HG02852 (cell line): Measurements from ENCODE around the gene SOCS4.
A peak's percentile ranks its signal among the peaks of the same experiment; 100 is the strongest.
"Not testable (repeated sequence)": the region's sequence is repeated elsewhere in the genome, so short reads cannot be mapped to it uniquely, and the experiment has no call there.

Source experiments
- ATAC-seq: cut with Tn5 transposase; IDR thresholded peaks from one replicate; pipeline ENCODE4 v1.9.1; 2021; ENCODE audit warnings: mild to moderate bottlenecking, moderate library complexity; ENCODE audit not compliant: unreplicated experiment

SOCS4 gene

DNA sequence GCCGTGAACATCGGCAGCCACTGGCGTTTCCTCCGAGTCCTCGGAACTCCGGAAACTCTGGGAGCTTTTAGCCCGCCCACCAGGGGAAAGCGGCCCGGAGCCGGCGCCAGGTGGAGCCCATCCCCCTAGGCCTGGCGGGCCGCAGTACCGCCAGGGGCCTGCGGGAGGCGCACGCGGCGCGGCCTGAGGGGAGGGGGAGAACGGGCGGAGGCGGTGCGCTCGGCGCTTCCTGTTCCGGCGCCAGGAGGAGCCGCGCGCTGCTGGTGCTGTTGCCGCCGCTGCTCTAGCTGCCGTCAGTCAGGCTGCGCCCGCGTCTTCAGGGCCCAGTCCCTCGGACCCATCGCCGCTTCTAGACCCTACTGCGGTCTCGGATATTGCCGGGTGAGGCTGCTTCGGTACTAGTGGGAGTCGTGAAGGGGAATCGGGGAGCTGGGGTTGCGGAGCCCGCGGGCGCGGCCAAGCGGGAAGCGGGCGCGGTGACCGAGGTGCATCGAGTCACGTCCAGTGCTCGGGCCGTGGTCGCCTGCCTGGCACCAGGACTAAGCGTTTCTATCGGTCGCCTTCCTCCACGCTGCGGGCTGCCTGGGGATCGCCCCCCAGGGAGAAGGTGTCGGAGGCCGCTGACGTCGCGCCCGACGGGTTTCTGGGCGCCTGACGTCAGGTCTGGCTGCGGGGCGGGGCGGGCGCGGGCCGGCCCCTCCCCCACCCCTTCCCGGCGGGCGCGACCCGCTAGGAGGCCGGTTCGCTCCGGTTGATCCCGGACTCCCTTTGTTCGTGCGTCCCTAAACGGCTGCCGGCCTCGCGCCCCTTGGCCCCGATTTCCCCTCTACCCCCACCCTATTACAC lies 24.6 kb downstream of the SOCS4 start, which contains the start of gene MAPK1IP1L:
Gene MAPK1IP1L (plus strand): TSS at position 225 of the 846 bp plus-strand sequence. CDS start 10,037 bp downstream, outside the sequence.
- peak; percentile 84 for ATAC-seq

DNA sequence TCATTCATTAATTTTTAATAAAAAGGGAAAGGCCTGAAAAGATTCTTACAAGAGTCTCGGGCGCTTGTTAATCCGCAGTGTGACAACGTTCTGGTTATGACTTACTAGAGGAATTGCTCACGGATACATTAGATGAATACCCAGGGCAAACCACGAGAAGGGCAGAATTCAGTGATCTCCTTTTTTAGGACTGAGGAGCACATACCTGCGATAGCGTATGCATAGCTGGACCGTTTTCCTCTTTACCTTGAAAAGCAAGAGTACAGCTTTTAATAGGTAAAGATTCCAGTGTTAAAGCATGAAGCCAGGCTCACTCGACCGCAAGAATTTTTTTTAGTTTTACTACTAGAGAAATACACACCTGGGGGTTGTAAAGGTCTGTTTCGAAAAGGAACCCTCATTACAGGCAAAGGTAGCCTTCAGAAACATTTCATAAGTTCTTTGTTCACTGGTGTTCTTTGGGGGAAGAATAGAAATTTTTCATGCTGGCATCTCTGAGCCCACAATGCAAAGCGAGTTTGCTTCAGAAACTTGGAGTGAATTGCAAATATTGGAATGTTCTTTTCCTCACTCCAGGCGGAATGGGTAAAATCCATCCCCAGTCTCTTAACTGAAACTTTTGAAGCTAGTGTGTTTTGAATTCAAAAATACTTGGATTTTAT lies 25.4 kb downstream of the SOCS4 start:
- peak; percentile 15 for ATAC-seq

DNA sequence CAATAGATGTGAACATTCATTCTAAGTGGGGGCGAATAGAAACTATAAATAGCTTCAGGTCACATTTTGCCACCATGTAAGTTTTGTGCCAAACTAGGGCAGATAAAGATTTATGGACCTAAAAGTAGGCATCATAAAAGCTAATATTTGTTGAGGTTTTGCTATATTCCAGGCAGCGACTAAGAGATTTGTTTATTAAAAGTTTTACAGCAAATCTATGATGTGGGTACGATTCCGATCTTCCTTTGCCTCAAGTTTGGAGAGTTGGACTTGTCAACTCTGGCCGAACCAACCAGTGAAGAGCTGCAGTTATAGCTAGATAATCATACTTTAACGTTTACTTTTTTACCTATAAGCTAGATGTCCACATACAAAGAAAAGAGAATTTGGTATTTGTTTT lies 26.0 kb downstream of the SOCS4 start:
- no peak for ATAC-seq

DNA sequence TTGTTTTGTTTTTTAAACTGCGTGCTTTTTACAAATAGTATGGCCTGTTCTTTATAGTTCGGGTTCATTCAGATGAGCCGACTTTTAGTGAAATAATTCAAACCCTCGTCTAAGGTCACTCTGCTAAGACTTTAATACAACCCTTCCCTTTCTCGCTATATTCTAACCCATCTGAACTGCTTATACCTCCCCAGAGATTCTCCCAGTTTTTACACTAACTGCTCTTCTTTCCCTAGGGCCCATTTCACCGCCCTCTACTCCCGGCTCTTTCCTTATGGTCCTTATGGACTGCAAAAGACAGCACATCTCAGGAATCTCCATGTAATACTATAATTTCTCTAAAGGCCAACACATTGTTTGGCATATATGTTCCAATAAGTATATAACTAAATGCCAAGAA lies 26.5 kb downstream of the SOCS4 start:
- ATAC-seq = no peak

DNA sequence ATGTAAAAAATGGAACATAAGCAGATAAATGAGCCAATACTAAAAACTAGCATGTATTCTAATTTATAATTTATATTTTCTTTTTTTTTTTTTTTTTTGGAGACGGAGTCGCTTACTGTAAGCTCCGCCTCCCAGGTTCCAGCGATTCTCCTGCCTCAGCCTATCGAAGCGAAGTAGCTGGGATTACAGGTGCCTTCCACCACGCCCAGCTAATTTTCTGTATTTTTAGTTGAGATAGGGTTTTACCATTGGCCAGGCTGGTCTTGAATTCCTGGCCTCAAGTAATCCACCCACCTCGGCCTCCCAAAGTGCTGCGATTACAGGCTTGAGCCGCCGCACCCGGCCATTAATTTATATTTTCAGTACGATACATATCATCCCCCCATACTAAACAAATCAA lies 27.1 kb downstream of the SOCS4 start:
- no peak for ATAC-seq

DNA sequence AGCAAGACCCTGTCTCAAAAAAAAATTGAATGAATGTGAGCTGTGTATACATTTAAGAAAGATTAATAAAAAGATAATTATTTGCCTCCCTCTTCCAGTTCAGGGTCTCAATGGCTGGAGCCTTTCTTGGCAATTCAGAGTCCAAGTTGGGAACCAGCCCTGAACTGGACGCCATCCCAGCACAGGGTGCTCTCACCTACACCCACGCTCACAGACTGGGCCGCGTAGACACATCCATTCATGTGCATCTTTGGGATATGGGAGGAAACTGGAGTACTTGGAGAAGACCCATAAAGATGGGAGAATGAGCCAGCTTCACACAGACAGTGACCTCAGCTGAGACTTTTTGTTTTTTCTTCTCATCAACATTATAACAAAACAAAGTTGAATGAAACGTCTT lies 30.9 kb downstream of the SOCS4 start:
- no peak for ATAC-seq

DNA sequence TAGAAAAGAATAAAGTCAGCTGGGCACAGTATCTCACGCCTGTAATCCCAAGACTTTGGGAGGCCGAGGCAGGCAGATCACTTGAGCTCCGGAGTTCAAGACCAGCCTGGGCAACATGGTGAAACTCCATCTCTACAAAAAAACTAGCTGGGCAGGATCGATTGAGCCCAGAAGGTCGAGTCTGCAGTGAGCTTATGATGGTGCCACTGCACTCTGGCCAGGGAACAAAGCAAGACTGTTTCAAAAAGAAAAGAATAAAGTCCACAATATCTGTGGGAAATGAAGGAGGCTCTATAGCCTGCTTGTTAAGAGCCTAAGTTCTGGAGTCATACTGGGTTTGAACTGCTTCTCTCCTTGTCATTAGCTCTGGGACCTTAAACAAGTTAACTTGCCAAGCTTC lies 32.3 kb downstream of the SOCS4 start:
- no peak for ATAC-seq

DNA sequence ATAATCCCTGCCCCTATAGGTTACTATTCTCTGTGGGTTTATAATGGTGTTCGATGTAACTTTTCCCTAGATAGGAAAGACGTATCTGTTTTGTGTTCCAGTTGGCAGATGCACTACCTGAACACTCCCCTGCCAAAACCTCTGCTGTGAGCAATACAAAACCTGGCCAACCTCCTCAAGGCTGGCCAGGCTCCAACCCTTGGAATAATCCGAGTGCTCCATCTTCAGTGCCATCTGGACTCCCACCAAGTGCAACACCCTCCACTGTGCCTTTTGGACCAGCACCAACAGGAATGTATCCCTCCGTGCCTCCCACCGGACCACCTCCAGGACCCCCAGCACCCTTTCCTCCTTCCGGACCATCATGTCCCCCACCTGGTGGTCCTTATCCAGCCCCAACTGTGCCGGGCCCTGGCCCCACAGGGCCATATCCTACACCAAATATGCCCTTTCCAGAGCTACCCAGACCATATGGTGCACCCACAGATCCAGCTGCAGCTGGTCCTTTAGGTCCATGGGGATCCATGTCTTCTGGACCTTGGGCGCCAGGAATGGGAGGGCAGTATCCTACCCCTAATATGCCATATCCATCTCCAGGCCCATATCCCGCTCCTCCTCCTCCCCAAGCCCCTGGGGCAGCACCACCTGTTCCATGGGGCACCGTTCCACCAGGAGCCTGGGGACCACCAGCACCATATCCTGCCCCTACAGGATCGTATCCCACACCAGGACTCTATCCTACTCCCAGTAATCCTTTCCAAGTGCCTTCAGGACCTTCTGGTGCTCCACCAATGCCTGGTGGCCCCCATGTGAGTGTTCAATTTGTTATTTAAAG lies 35.7 kb downstream of the SOCS4 start:
- ATAC-seq = no peak

DNA sequence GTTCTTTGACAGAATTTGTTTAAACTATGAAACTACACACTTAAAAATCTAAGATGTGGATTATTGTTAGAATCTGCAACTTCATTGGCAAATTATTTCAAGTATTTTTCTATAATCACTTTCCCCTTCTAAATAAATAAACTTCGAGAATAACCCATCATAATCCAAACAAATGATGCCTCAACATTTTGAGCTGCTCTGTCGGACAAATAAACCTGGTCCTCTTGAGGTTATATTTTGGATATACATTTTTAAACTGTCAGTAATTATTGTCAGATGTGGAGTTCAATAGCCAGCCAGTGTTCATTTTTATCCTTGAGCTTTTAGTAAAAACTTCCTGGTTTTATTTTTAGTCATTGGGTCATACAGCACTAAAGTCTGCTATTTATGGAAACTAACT lies 37.9 kb downstream of the SOCS4 start:
- ATAC-seq = not testable (repeated sequence)

DNA sequence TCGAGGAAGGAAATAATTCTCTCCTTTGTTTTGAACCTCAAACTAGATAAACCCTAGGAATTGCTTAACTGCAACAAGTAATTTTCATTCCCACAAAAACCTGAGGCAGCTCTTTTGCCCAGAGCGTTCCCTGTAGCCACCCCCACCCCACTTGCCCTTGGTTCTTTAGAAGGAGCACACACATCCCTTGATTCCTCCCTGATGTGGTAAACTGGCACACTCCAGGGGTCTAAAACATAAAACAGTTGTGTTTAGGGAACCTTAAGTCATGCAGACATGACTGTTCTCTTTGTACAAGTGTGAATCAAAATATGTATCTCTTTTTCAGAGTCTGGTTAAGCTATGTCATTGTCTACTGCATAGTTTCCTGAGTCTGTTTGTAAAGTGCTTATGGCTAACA lies 38.4 kb downstream of the SOCS4 start:
- ATAC-seq = no peak

DNA sequence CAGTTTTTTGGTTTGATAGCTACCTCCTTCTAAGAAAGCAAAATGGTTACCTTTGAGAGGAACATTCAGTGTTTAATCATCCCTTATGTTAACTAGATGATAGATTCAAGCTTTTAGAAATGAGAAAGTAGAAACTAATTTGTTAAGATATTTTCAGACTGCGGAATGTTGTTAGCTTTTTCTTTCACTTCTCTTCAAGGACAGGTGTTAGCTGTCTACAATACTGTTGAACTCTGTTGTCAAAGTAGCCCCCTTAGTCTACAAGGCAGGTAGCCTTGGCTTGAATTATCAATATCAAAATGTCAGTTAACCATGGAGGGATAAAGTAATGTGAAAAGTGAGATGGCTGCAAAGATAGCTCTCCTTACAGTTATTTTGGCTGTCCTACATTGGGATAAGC lies 39.2 kb downstream of the SOCS4 start:
- no peak for ATAC-seq

DNA sequence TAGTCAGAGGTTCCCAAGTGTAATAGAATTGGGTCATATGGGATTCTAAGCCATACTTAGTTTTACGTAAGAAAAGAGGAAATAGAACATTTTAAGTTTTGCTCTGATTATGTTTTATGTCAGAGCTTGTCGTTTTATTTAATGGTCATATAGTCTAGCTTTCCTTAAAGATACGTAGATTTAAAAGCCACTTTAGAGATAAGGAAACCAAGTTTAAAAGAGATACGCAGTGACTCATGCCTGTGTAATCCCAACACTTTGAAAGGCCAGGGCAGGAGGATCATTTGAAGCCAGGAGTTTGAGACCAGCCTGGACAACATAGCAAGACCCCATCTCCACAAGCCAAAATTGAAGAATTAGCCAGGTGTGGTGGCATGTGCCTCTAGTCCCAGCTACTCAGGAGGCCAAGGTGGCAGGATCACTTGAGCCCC lies 44.0 kb downstream of the SOCS4 start:
- ATAC-seq = no peak

DNA sequence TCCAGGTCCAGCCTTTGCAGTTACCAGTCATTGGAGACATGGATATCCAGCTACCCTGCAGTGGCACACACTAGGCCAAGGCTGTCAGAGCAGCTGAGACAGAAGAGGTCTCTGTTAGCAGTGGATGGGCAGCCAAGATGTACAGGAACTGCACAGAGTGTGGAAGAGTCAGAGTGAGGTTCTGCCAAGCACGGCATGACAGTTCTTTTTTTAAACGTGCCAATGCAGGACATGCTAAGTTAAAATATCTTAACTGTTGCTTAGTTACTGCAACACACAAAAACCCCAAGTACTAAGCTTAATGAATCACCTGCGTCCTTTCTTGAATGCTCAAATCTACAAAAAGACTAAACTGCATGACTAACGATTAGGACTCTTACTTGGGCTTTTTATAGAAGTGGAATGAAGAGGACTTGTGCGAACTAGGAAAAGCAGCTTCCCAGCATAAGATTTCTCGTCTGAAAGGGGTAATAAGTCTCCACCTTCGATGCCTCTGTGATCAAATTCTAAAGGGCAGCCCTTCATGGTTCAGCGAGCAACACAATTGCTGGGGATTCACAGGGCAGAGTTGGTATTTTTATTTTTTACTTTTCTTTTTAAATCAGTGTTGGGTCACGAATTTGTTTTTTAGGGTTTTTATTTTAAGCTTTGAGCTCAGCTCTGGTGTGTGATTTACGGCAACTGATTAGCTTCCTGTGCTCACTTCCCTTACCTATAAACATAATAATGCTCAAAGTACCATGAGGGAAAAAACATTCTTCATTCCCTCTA lies 45.0 kb downstream of the SOCS4 start:
- peak; percentile 36 for ATAC-seq

DNA sequence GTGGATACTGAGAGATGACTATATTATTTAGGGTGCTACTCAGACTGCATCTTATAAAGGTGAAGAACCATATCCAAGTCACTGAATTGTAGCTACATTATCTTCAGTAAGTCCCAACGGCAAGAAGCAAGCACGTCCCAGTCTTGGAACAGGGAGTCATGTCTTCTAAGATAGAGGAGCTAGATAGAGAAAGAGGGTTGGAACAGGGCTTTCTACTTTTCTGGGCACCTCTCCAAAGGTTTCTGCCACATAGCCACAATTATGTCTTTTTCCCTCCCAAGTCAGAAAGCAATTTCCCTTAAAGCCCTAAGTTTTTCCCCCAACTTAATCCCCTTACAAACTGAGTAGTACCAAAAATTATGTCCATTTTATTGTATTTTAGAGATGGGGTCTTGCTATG lies 46.8 kb downstream of the SOCS4 start:
- ATAC-seq = no peak

DNA sequence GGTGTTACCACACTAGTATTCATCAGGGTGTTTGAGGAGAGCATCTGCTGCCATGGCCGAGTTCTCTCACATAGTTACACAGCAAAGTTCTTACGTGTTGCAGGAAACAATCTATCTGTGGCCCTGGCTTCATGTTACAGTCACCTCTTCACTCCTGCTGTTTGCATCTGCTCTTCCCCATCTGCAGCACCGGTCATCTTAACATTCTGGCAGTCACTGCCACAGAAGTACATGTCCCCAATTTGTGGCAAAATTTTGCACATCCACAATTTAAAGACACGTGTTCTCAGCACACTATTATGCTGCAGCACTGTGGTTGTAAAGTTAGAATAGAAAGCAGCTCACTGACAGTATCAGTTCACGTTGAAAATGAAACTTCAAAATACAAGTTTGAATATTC lies 47.6 kb downstream of the SOCS4 start:
- ATAC-seq = peak; percentile 47

DNA sequence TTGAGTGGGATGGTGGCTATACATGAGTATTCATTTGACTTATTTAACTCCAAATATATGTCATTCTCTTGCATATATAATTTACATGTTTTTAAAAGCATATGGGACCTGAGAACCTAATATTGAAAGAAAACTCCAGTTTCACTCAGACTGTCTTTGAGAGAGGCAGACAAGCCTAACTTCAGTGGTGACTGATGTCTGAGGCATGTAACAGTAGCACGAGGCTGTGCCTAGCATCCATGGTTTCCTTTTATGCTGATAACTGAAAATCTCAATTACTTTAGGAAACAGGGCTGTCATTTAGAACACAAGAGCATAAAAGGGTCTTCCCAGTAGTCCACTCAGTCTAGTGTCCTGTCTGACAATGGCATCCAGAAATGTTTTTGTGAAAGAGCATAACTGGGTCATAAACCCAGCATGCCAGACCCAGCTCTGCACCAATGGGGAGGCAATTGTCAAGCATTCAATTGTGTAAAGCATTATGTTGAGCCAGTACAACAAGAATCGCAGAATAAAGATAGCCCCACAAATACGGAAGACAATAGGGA lies 48.7 kb downstream of the SOCS4 start:
- ATAC-seq = peak; percentile 31

DNA sequence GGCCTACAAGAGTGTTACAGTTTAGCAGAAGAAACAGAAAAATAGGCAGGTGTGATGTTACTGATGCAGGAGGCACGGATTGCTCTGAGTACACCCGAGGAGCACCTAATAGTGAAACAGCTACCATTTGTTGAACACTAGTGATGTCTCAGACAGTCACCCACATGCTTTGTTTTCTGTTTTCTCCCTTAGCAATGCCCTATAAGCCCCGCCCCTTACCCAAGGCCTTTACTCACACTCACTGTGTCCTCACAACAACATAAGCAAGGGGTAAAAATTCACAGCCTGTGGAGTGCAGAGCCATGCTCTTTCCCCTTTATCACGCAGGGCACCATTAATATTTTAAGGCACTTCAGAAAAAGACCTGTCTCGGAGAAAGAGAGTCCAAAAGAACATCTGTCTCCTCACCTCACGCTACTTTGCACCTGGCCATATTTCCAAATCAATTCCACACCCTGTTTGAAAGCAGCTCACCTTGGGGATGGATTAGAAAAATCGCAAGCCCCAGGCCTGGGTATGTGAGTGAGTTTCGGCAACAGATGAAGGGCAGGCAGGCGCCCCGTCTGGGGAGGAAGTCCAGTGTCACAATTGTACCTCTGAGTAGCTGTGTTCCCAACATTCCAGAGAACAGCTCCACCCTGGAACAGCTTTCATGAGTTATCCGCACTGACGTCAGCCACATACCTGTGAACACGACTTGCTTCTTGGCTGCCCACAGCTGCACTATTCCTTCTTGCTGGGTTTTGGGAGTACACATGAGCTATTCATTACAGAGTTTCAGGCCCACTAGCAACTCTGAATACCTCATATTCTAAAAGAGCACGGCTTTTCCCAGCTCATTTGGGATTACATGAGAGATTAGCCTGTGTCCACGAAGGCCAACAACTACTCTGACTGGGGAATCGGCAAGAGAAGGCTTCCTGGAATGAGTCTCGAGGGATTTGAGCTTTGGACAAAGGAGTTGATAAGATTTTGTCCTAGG lies 50.4 kb downstream of the SOCS4 start:
- ATAC-seq = no peak

DNA sequence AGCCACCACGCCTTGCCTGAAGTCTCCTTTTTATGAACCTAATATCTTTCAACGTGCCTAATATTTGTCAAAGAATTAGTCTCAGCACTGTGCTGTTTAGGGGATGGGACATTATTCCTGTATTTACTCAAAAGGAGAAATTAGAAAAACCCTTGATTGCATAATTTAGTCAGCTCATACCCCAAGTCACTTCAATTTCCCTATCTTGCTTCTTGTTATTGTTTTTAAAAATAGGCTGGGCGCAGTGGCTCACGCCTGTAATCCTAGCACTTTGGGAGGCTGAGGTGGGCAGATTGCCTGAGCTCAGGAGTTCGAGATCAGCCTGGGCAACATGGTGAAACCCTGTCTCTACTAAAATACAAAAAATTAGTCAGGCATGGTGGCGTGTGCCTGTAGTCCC lies 52.9 kb downstream of the SOCS4 start:
- ATAC-seq = not testable (repeated sequence)

DNA sequence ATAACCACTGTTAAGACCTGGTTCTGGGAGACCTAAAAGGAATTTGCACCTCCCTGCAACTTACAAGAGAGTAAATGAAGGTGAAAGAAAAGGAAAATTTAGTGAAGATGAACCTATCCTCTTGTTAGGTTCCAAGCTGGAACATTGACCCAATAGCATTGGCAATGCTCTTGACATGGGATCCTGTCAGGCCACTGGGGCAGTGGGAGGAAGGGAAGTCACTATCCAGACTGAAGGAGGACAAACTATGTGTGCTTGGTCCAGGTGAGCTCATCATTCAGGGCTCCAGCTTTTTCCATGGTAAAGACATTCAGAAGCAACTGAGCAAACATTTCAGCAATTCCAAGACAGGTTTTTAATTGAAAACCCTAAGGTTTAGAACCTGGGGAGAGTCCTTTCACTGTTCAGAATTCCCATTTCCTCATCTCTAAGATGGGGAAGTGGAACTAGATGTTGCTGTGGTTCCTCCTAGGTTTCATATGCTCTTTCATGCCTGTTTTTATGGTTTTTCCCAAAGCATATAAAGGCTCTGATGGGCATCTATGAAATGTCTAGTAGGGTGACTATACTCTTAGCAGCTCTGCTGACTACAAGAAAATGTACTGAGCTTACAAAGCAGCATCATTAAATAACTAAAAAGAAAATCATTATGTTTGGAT lies 57.5 kb downstream of the SOCS4 start:
- no peak for ATAC-seq
